GM23248 (cell line): ENCODE data around the gene PCBD1.

ENCODE experiments used
- EZH2 ChIP-seq: fragments of 200-600 bp; sonication (generic); IDR thresholded peaks from 2 replicates; pipeline ENCODE4 v1.6.1; 2018; ENCODE audit warnings: antibody characterized with exemption, mild to moderate bottlenecking; ENCODE audit not compliant: insufficient read depth, poor library complexity, severe bottlenecking
- EZH2phosphoT487 ChIP-seq: fragments of 200-600 bp; sonication (generic); IDR thresholded peaks from 2 replicates; pipeline ENCODE4 v1.6.1; 2018; ENCODE audit warnings: antibody characterized with exemption, moderate library complexity, mild to moderate bottlenecking, low read depth; ENCODE audit not compliant: insufficient read depth

DNA sequence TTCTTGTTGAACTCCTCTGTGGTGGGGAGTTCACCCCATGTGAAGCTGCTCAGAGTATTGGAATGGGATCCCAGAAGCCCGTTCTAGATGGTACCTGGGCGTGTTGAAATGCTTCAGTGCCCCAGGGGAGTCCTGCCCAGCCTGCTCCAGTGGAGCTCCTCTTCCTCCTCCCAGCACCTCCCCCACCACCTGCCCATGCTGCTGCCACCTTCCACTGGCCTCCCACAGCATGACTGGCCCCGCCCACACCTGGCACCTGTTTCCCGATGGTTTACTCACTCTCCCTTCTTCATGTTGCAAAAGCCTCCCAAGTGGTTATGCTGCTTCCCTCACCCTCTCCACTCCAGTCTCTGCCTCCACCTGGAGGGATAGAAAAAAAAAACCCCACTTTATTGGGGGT lies 32.2 kb upstream of the PCBD1 start:
- no peak for TF ChIP-seq EZH2phosphoT487
- no peak for TF ChIP-seq EZH2
